Aortic smooth muscle cell (primary cell): Measurements from ENCODE around the gene TBC1D2B. TPM values are rescaled to one million over a fixed set of nuclear protein-coding genes. Genes with fewer than 3 reads are reported as not detected.

Source experiments
- total RNA-seq: library from RNA; depleted of rRNA; stranded (reverse); fragments of >200 nt; gene quantifications from 2 replicates; pipeline ENCODE4 v1.2.3, GENCODE V29; 2014

Gene TBC1D2B
- total RNA-seq: 22.6 and 24.7 TPM in 2 replicates

GRCh38 chr15:78077053-78077870, at the start of gene TBC1D2B:
Gene TBC1D2B, minus strand, starts transcription at chr15:78077711. Its CDS starts 59 bp downstream, at chr15:78077652.

GRCh38 chr15:78092261-78093041, 14.9 kb upstream of the TBC1D2B start, which contains the start of gene SH2D7:
Gene SH2D7, plus strand, starts transcription at chr15:78092561. Its CDS starts 24 bp downstream, at chr15:78092585.

Other genes starting within 250 kb of the TBC1D2B start
- not detected in 2 replicates for gene SH2D7, start 14.8 kb upstream of the TBC1D2B start, total RNA-seq
- 1.6 and 1.7 TPM in 2 replicates for gene CIB2, start 53.7 kb upstream of the TBC1D2B start, total RNA-seq
- 31.8 and 32.3 TPM in 2 replicates for gene IDH3A, start 71.7 kb upstream of the TBC1D2B start, total RNA-seq
- not detected in 2 replicates for gene ACSBG1, start 156.9 kb upstream of the TBC1D2B start, total RNA-seq
- gene DNAJA4, start 186.9 kb upstream of the TBC1D2B start, total RNA-seq: 2.1 and 3.0 TPM in 2 replicates
- gene SKIC8, start 221.9 kb upstream of the TBC1D2B start, total RNA-seq: 83.4 and 96.8 TPM in 2 replicates